ENCODE data around the gene GSTCD. TPM values are rescaled to one million over a fixed set of nuclear protein-coding genes. Genes with fewer than 3 reads are reported as not detected.

GSTCD gene
- total RNA-seq, 4 donors from 2014 or later = 6.2 to 11.9 (median 9.1) TPM

- no peak for TF ChIP-seq CTCF (IDR thresholded peaks at IDR 0.05; ENCODE audit: low read depth)
Observed at GRCh38 chr4:105840426-105841174, 132.0 kb downstream of the GSTCD start.

GRCh38 chr4:105843941-105844340 lies 135.4 kb downstream of the GSTCD start:
- TF ChIP-seq CTCF (IDR thresholded peaks at IDR 0.05; ENCODE audit: low read depth) = no peak

DNA sequence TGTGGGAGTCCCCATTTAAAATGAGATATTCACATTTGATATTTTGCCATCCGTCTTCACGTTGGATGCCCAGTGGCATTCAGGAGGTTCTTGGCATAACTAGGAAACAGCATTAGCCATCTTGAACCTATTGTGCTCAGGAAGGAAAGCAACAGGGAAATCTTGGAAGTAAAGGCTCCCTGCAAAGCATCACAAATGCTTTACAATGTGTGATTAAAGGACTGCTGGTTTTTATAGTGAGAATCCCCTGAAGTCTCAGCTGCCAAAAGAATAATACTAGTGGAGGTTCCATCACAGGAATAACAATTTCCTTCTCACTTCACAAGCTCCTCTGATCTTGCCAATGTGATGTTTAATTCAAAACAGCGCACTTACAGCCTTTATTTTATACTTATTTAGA lies 137.0 kb downstream of the GSTCD start:
- no peak for TF ChIP-seq CTCF (IDR thresholded peaks at IDR 0.05; ENCODE audit: low read depth)

DNA sequence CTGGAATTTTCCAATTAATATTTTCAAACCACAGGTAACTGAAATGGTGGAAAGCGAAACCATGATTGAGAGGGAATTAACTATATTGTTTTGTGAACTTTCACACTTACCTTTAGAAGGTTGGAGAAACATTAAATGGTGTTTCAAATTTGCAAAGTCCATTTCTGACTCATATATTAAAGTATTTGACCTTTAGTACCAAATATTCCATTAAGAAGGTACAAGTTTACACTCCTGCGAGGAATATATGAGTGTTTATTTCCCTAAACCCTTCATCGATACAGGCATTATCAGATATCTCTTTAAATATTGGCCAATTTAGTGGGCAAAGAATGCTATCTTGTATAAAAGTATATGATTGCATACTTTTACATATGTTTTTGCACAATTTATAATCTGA lies 142.6 kb downstream of the GSTCD start:
- TF ChIP-seq CTCF (IDR thresholded peaks at IDR 0.05; ENCODE audit: low read depth) = no peak

DNA sequence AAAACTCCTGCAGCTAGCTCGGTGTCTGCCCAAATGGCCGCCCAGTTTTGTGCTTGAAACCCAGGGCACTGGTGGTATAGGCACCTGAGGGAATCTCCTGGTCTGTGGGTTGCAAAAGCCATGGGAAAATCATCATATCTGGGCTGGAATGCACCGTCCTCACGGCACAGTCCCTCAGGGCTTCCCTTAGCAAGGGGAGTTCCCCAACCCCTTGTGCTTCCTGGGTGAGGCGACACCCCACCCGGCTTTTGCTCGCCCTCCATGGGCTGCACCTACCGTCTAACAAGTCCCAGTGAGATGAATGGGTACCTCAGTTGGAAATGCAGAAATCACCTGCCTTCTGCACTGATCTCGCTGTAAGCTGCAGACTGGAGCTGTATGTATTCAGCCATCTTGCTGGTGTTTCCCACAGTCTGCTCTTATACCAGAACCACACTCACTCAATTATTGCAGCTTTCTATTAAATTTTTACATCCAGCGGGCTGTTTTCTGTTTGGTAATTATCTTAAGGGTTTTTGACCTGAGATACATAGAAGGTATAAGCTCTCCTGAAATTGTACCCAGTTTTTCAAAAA lies 150.0 kb downstream of the GSTCD start:
- TF ChIP-seq CTCF (IDR thresholded peaks at IDR 0.05; ENCODE audit: low read depth) = no peak

GRCh38 chr4:105859233-105859632 lies 150.6 kb downstream of the GSTCD start:
- TF ChIP-seq CTCF (IDR thresholded peaks at IDR 0.05; ENCODE audit: low read depth) = no peak

DNA sequence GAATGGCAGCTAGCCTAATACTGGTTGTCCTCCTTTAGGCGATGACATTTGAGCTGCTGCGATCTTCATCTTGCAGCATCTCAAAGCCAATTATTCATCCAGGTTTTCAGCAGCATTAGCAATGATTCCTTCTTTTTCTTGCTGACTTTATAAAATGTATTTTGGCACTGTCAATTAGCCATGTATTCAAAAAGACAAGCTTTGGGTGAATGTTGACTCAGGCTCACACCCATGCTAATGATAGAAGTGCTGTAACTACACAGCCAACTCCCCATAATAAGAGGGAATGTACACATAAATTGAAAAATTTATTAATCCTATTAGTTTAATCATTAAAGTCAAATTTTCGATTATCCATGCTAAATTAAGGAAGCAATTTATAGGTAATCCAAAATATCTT lies 162.4 kb downstream of the GSTCD start:
- no peak for TF ChIP-seq CTCF (IDR thresholded peaks at IDR 0.05; ENCODE audit: low read depth)

Data from subcutaneous adipose tissue (tissue), 4 donors.